NCI-H1436 (cell line): ENCODE data around the gene SCP2D1.

Source experiments
- DNase-seq: peaks from one replicate; lab custom pipeline; 2025; lab: John Stamatoyannopoulos, UW

SCP2D1 gene

DNA sequence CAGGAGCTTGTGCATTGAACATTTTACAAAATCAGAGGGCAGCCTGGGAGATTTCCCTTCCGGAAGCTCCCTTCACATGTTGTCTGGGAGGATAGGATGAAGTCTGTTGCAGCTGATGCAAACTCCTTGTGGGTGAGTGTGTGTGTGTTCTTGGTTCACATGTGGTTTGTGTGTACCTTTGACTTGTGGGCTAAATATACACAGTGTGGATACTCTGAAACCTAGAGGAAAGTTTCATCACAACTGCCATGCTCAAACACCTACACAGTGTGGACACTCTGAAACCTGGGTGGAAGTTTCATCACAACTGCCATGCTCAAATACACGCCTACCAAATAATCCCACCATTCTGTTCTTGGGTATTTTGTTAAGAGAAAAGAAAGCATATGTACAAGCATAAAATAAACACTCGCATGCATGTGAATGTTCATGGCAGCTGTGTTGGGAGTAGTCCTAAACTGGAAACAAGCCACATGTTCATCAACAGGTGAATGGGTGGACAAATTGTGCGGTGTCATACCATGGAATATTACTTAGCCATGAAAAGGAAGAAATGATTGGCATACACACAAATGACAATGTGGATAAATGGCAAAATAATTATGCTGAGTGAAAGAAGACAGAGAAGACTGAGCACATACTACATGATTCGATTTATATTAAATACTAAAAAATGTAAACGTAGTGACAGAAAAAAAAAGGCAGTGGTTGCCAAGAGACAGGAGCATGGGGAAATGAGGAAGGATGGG, 1.8 kb downstream of the SCP2D1 start:
- no peak for DNase-seq

- DNase-seq: no peak
Measured at GRCh38 chr20:18822832-18823231, 9.2 kb downstream of the SCP2D1 start.

- no peak for DNase-seq
Measured at GRCh38 chr20:18831830-18832499, 18.4 kb downstream of the SCP2D1 start.

- DNase-seq: no peak
Measured at GRCh38 chr20:18832546-18833200, 19.1 kb downstream of the SCP2D1 start.

- DNase-seq: no peak
Measured at GRCh38 chr20:18835466-18836256, 22.1 kb downstream of the SCP2D1 start.

DNA sequence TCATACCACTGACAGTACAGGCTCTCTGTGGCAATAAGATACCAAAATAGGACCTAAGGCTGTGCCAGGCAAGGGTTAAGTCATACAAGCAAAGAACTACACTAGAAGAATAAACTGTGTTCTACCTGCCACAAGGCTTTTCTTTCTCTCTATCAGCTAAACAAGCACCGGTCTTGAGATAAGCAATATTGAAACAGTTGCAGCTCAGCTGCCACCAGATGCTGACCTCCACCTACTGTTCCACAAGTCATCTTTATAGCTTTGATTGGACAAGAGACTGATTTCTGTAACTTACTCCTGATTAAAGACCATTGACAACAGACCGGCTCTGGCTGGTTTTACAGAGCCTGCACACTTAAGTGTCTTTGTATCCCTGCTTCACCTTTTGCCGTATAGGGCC, 24.1 kb downstream of the SCP2D1 start:
- DNase-seq: no peak

GRCh38 chr20:18839507-18840247, 26.1 kb downstream of the SCP2D1 start:
- DNase-seq: no peak

- no peak for DNase-seq
Measured at GRCh38 chr20:18840248-18840645, 26.7 kb downstream of the SCP2D1 start.

- no peak for DNase-seq
Measured at GRCh38 chr20:18845017-18845416, 31.4 kb downstream of the SCP2D1 start.

DNA sequence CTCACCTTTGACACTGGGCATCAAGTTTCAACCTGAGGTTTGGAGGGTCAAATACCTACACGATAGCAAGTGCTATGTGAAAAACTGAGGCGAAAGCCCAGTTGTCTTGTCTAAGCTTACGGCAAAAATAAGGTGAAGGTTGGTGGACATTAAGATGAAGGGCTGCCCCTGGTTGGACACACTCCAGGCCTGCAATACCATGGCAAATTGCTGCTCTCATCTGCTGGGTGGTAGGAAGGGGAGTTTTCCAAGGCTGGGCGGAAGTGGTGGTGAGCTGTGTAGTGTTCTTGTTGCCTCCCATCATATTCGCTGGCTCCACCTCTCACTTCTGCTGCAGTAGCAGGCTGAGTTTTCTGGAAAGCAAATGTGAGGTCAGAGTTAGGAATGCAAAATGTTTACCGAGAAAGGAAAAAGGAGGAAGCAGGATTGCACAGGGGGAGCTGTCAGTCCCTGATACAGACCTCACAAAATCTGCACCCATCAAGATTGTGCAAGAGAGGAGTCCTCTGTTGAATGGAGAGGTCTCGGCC, 33.7 kb downstream of the SCP2D1 start:
- no peak for DNase-seq

- DNase-seq: no peak
Measured at GRCh38 chr20:18849131-18849530, 35.5 kb downstream of the SCP2D1 start.

DNA sequence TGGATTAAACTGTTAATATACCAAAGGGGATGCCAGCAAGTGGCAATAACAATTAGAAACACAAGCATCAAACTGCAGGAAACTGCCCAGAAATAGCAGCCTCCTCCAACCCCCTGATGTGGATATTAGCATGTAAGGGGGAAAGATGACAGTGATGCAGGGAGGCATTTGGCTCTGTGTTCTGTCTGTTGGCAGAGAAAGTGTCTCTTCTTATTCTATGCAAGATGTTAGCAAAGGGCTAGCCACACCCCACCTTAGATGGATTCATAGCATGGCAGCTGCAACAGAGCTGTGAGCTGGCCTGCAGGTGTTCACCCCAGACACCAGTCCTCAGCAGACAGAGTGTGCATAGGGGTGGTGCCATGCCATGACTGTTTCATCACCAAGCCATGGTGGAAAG, 38.0 kb downstream of the SCP2D1 start:
- no peak for DNase-seq

GRCh38 chr20:18852318-18852717, 38.7 kb downstream of the SCP2D1 start:
- no peak for DNase-seq

DNA sequence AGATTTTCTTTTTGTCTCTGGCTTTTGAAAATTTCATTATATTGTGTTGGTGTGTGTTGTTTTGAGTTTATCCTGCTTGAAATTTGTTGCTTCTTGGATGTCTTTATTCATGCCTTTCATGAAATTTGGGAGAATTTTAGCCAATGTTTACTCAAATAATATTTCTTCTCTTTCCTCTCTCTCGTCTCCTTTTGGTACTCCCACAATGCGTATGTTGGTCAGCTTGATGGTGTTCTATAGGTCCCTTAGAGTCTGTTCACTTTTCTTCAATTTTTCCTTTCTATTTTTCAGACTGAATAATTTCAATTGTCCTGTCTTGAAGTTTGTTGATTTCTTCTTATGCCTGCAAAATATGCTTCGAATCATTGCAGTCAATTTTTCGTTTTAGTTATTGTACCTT, 39.6 kb downstream of the SCP2D1 start:
- no peak for DNase-seq

DNA sequence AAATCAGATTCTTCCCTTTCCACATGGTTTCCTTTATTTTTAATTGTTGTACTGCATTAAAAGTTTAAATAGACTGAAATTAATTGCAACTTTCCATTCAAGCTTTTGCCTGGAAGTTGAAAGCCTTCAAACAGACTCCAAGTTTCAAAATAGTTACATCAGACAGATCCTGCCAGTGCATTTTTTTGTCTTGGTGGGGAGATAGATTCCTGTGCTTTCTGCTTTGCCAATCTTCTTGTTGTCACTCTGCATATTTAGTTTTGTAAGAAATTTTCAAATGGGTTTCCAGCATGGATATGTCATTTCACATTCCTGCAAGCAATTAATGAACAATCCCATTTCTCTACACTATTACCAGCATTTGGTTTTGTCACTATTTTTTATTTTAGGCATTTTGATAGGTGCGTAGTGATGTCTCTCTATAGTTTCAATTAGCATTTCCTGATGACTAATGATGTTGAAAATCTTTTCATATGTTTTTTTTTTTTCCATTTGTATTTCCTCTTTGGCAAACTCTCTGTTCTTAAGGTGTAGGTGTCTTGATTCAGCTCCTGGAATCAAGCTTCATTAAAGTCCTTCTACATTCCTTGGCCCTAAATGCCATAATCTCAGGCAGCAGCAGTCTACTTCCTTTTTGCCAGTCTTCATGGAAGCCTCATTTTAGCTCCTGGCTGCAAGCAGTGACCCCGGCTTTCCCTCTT, 40.5 kb downstream of the SCP2D1 start:
- no peak for DNase-seq

DNA sequence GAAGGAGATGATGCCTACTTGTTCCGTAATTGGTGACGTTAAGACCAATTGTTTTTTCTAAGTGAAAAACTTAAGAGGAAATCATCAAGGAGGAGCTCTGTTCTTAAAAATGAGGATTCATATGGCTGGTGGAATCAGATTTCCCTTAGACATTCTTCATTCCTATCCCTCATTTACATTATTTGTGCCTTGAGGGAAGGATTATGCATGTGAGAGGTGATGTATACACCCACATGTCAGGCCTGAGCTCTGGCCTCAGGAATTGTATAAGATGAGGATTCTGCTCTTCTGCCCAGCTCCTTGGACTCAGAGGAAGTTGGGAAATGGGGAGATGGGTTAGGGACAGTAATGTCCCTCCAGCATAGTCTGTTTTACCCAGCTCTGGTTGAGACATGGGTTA, 42.3 kb downstream of the SCP2D1 start:
- no peak for DNase-seq

DNA sequence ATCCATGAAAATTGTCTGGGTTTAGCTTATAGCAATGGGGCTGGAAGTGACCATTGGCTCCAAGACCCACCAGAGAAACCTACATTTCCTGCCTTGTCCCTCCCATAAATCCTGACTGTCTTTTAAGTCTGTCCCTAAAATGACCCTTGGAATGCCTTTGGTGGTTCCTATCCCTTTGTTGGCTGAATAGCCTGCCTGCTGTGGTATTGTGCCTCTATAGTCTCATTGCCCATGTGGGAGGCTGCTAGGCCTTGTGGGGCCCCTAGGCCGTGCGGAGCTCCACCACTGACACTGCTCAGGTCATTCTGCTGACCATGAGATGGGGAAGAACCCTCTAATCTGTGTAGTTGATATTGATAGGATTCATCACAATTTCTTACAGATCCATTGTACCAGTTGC, 43.3 kb downstream of the SCP2D1 start:
- no peak for DNase-seq

- DNase-seq: no peak
Measured at GRCh38 chr20:18857640-18858039, 44.1 kb downstream of the SCP2D1 start.

DNA sequence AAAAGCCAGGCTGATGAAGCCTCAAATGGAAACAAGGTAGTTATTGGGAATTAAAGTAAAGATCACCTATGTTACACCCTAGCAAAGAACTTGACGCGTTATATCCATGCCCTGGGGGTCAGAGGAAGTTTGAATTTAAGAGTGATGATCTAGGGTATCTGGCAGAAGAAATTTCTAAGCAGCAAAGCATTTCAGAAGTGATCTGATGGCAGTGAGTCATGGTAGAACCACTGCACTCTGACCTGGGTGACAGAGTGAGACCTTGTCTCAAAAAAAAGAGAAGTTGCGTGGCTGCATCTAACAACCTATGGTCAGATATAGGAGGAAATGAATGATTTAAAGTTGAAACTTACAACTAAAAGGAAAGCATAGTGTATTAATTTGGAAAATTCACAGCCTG, 45.2 kb downstream of the SCP2D1 start:
- no peak for DNase-seq
